Trophoblast cell (in vitro differentiated cells and primary cell): Measurements from ENCODE around the gene IFI27L2.

Experiments
- DNase-seq, 2 donors: peaks; one replicate each; pipeline ENCODE4 v3.0.0-alpha.2; 2016
- H2AFZ ChIP-seq: 2 replicates; pipeline ENCODE4 v1.6.1; 2013; ENCODE audit warnings: low read length, moderate library complexity, mild to moderate bottlenecking; ENCODE audit not compliant: insufficient read depth, poor library complexity
- H2AK5ac ChIP-seq: 2 replicates; pipeline ENCODE4 v1.6.1; 2013; ENCODE audit warnings: mild to moderate bottlenecking, low read length
- H2BK120ac ChIP-seq: 2 replicates; pipeline ENCODE4 v1.6.1; 2013; ENCODE audit warnings: low read length, mild to moderate bottlenecking, moderate library complexity; ENCODE audit not compliant: insufficient read depth, poor library complexity
- H2BK12ac ChIP-seq: 2 replicates; pipeline ENCODE4 v1.6.1; 2013; ENCODE audit warnings: mild to moderate bottlenecking, low read length, moderate library complexity
- H2BK5ac ChIP-seq: 2 replicates; pipeline ENCODE4 v1.6.1; 2013; ENCODE audit warnings: low read length, low read depth, moderate library complexity, mild to moderate bottlenecking; ENCODE audit not compliant: poor library complexity
- H3K14ac ChIP-seq: 2 replicates; pipeline ENCODE4 v1.6.1; 2013; ENCODE audit warnings: mild to moderate bottlenecking, low read length
- H3K18ac ChIP-seq: 2 replicates; pipeline ENCODE4 v1.6.1; 2013; ENCODE audit warnings: mild to moderate bottlenecking, low read length
- H3K23ac ChIP-seq: 2 replicates; pipeline ENCODE4 v1.6.1; 2013; ENCODE audit warnings: low read length
- H3K27ac ChIP-seq: 2 replicates; pipeline ENCODE4 v1.5.1; 2013; ENCODE audit warnings: low read depth, mild to moderate bottlenecking, inconsistent platforms, low read length, moderate library complexity
- H3K27me3 ChIP-seq: 2 replicates; pipeline ENCODE4 v1.6.1; 2013; ENCODE audit warnings: inconsistent platforms, mild to moderate bottlenecking, low read length, moderate library complexity; ENCODE audit not compliant: insufficient read depth
- H3K36me3 ChIP-seq, 2 experiments: 1 replicate in 1 of 2; 2 replicates in 1 of 2; pipeline ENCODE4 v1.6.1; 2013; ENCODE audit warnings: low read length in 2 of 2, mild to moderate bottlenecking in 2 of 2, moderate library complexity in 1 of 2; ENCODE audit not compliant: insufficient read depth in 2 of 2, control insufficient read depth in 1 of 2
- H3K4ac ChIP-seq: 2 replicates; pipeline ENCODE4 v1.6.1; 2013; ENCODE audit warnings: low read depth, mild to moderate bottlenecking, low read length, moderate library complexity
- H3K4me1 ChIP-seq, 2 experiments: 1 replicate in 1 of 2; 2 replicates in 1 of 2; pipeline ENCODE4 v1.6.1; 2013; ENCODE audit warnings: low read length in 2 of 2, mild to moderate bottlenecking in 2 of 2, moderate library complexity in 1 of 2; ENCODE audit not compliant: insufficient read depth in 2 of 2, control insufficient read depth in 1 of 2
- H3K4me2 ChIP-seq: 2 replicates; pipeline ENCODE4 v1.6.1; 2013; ENCODE audit warnings: inconsistent platforms, mild to moderate bottlenecking, low read length, moderate library complexity
- H3K4me3 ChIP-seq: 2 replicates; pipeline ENCODE4 v1.5.1; 2013; ENCODE audit warnings: mild to moderate bottlenecking, low read depth, low read length, inconsistent platforms
- H3K79me1 ChIP-seq: one replicate; pipeline ENCODE4 v1.6.1; 2013; ENCODE audit warnings: low read length
- H3K79me2 ChIP-seq: 2 replicates; pipeline ENCODE4 v1.6.1; 2013; ENCODE audit warnings: low read length, mild to moderate bottlenecking; ENCODE audit not compliant: control insufficient read depth, insufficient read depth, poor library complexity
- H3K9ac ChIP-seq: 2 replicates; pipeline ENCODE4 v1.6.1; 2013; ENCODE audit warnings: mild to moderate bottlenecking, low read length
- H3K9me3 ChIP-seq: 2 replicates; pipeline ENCODE4 v1.6.1; 2013; ENCODE audit warnings: low read depth, mild to moderate bottlenecking, control low read depth, inconsistent platforms, low read length; ENCODE audit not compliant: insufficient read depth
- H4K12ac ChIP-seq: 2 replicates; pipeline ENCODE4 v1.6.1; 2013; ENCODE audit warnings: low read depth, mild to moderate bottlenecking, low read length, moderate library complexity
- H4K8ac ChIP-seq: 2 replicates; pipeline ENCODE4 v1.6.1; 2013; ENCODE audit warnings: low read depth, mild to moderate bottlenecking, low read length, moderate library complexity
- H4K91ac ChIP-seq: one replicate; pipeline ENCODE4 v1.6.1; 2013; ENCODE audit warnings: low read depth, mild to moderate bottlenecking, low read length, moderate library complexity
- WGBS: extraction: QIAGEN DNeasy Blood & Tissue Kit; methylation state at CpG from one replicate; pipeline ENCODE4 v1.1.7; 2013; ENCODE audit warnings: missing lambda C conversion rate; ENCODE audit not compliant: insufficient read length, insufficient coverage; ENCODE audit errors: extremely low coverage; 5-methylcytosine and 5-hydroxymethylcytosine counted together

The IFI27L2 gene

GRCh38 chr14:94099006-94099405, 30.4 kb downstream of the IFI27L2 start:
- Histone ChIP-seq H3K9me3 (peaks cover 1% of the 10 kb centered on the region), H3K36me3 (peaks cover 8 to 23% of the 10 kb centered on the region in 2 experiments), H4K8ac (no peak overlapping the region), H3K9ac (no peak overlapping the region), H2AFZ (no peak overlapping the region), H2BK120ac (no peak overlapping the region), H3K14ac (no peak overlapping the region), H3K27me3 (no peaks in the 10 kb centered on the region), H3K4me3 (no peak overlapping the region), H3K4me2 (no peak overlapping the region), H2BK5ac (no peak overlapping the region), H3K4ac (no peak overlapping the region), H3K18ac (no peak overlapping the region), H4K91ac (no peak overlapping the region), H3K27ac (no peak overlapping the region), H2BK12ac (no peak overlapping the region), H3K79me2 (no peaks in the 10 kb centered on the region), H3K79me1 (no peaks in the 10 kb centered on the region), H2AK5ac (no peak overlapping the region), H3K23ac (no peak overlapping the region), H4K12ac (no peak overlapping the region), H3K4me1 (peaks cover 2 to 6% of the 10 kb centered on the region in 2 experiments)
- WGBS, result no CpG with 5 or more reads among the region's 6 CpGs
- DNase-seq, result no peak

GRCh38 chr14:94098326-94098992, 30.9 kb downstream of the IFI27L2 start:
- Histone ChIP-seq H3K27me3 (no peaks in the 10 kb centered on the region), H3K4me2 (no peak overlapping the region), H3K79me1 (no peaks in the 10 kb centered on the region), H3K27ac (no peak overlapping the region), H3K36me3 (peaks cover 8 to 21% of the 10 kb centered on the region in 2 experiments), H2BK120ac (no peak overlapping the region), H2AK5ac (no peak overlapping the region), H4K12ac (no peak overlapping the region), H2BK5ac (no peak overlapping the region), H3K14ac (no peak overlapping the region), H3K4me3 (no peak overlapping the region), H3K9ac (no peak overlapping the region), H3K23ac (no peak overlapping the region), H2AFZ (no peak overlapping the region), H3K18ac (no peak overlapping the region), H3K79me2 (no peaks in the 10 kb centered on the region), H3K9me3 (no peaks in the 10 kb centered on the region), H2BK12ac (no peak overlapping the region), H4K8ac (no peak overlapping the region), H3K4me1 (peaks cover 2 to 6% of the 10 kb centered on the region in 2 experiments), H4K91ac (no peak overlapping the region), H3K4ac (no peak overlapping the region)
- WGBS, result no CpG with 5 or more reads among the region's 10 CpGs
- DNase-seq, result no peak

GRCh38 chr14:94097091-94097490, 32.3 kb downstream of the IFI27L2 start:
- Histone ChIP-seq H3K4me3 (no peak overlapping the region), H3K4me2 (no peak overlapping the region), H3K79me1 (no peaks in the 10 kb centered on the region), H2BK12ac (no peak overlapping the region), H3K79me2 (no peaks in the 10 kb centered on the region), H3K9ac (no peak overlapping the region), H3K4me1 (peaks cover 2 to 6% of the 10 kb centered on the region in 2 experiments), H3K9me3 (no peaks in the 10 kb centered on the region), H3K18ac (no peak overlapping the region), H3K4ac (no peak overlapping the region), H2BK5ac (no peak overlapping the region), H4K12ac (no peak overlapping the region), H2AFZ (no peak overlapping the region), H3K14ac (no peak overlapping the region), H3K23ac (no peak overlapping the region), H3K27ac (no peak overlapping the region), H4K8ac (no peak overlapping the region), H3K27me3 (no peaks in the 10 kb centered on the region), H4K91ac (no peak overlapping the region), H2AK5ac (no peak overlapping the region), H2BK120ac (no peak overlapping the region), H3K36me3 (peaks cover 8 to 18% of the 10 kb centered on the region in 2 experiments)
- no CpG with 5 or more reads among the region's 4 CpGs for WGBS
- no peak for DNase-seq

- Histone ChIP-seq H3K9me3 (no peaks in the 10 kb centered on the region), H4K8ac (no peak overlapping the region), H3K14ac (no peak overlapping the region), H2BK120ac (no peak overlapping the region), H3K27ac (no peak overlapping the region), H3K18ac (no peak overlapping the region), H3K4me1 (no peaks in the 10 kb centered on the region), H4K12ac (no peak overlapping the region), H3K9ac (no peak overlapping the region), H2BK12ac (no peak overlapping the region), H3K79me2 (no peaks in the 10 kb centered on the region), H3K79me1 (no peaks in the 10 kb centered on the region), H2BK5ac (no peak overlapping the region), H3K4me2 (no peak overlapping the region), H3K23ac (no peak overlapping the region), H3K36me3 (peaks cover 4 to 12% of the 10 kb centered on the region in 2 experiments), H2AFZ (no peak overlapping the region), H3K4ac (no peak overlapping the region), H4K91ac (no peak overlapping the region), H3K4me3 (no peak overlapping the region), H3K27me3 (no peaks in the 10 kb centered on the region), H2AK5ac (no peak overlapping the region)
- no peak for DNase-seq
- no CpG with 5 or more reads among the region's 2 CpGs for WGBS
Measured at GRCh38 chr14:94093418-94093817, 36.0 kb downstream of the IFI27L2 start.
